Peyer's patch (tissue), 4 donors: Measurements from ENCODE around the gene HEATR3. TPM values are rescaled to one million over a fixed set of nuclear protein-coding genes. Genes with fewer than 3 reads are reported as not detected.

Source experiments
- DNase-seq, 3 donors: peaks; one replicate each; pipeline ENCODE4 v3.0.0-alpha.2; 2017 to 2019
- H3K27ac ChIP-seq, 4 donors: fragments of 200-600 bp; sonication (generic); one replicate each; pipeline ENCODE4 v1.5.1; 2016 to 2019
- H3K27me3 ChIP-seq, 2 donors: fragments of 200-600 bp; sonication (generic); one replicate each; pipeline ENCODE4 v1.5.1; 2019
- H3K36me3 ChIP-seq, 3 donors: fragments of 200-600 bp; sonication (generic); one replicate each; pipeline ENCODE4 v1.5.1; 2016 to 2019
- H3K4me1 ChIP-seq, 4 donors: fragments of 200-600 bp; sonication (generic); one replicate each; pipeline ENCODE4 v1.5.1; 2016 to 2019
- H3K4me3 ChIP-seq, 4 donors: fragments of 200-600 bp; sonication (generic); 1 replicate in 3 of 4; 2 replicates in 1 of 4; pipeline ENCODE4 v1.5.1; 2016 to 2019; ENCODE audit warnings: mild to moderate bottlenecking in 1 of 4
- H3K9me3 ChIP-seq, 4 donors: fragments of 200-600 bp; sonication (generic); one replicate each; pipeline ENCODE4 v1.5.1; 2016 to 2019; ENCODE audit warnings: mild to moderate bottlenecking in 1 of 4
- CTCF ChIP-seq, 6 experiments: fragments of 450-650 bp in 4 of 6; fragments of 200-600 bp in 2 of 6; sonication (generic) in 1 of 6; IDR thresholded peaks; one replicate each; pipeline ENCODE4 v1.5.1; 2017 to 2019; ENCODE audit warnings: antibody characterized with exemption in 6 of 6, mild to moderate bottlenecking in 3 of 6, moderate library complexity in 1 of 6
- POLR2A ChIP-seq, 2 donors: fragments of 450-650 bp; IDR thresholded peaks; one replicate each; pipeline ENCODE4 v1.5.1; 2017; ENCODE audit warnings: antibody characterized with exemption in 2 of 2, mild to moderate bottlenecking in 2 of 2, moderate library complexity in 2 of 2
- total RNA-seq, 4 donors: library from RNA; depleted of rRNA; stranded (reverse); fragments of >200 nt; gene quantifications; one replicate each; pipeline ENCODE4 v1.1.0, GENCODE V29; 2016

Gene HEATR3
- total RNA-seq, 4 donors from 2014 or later: 22.4 to 39.7 (median 29.6) TPM

GRCh38 chr16:50072730-50073129 is 7.0 kb downstream of the HEATR3 start:
- DNase-seq: no peak
- no peaks in the 10 kb centered on the region for H3K27me3 ChIP-seq
- H3K4me1 ChIP-seq: peaks cover 0 to 6% (median under 1%) of the 10 kb centered on the region in 4 donors
- no peak for TF ChIP-seq CTCF (IDR thresholded peaks at IDR 0.05)
- no peak for TF ChIP-seq POLR2A (IDR thresholded peaks at IDR 0.05)
- H3K9me3 ChIP-seq: no peaks in the 10 kb centered on the region
- peaks cover 0 to 42% (median 0%) of the 10 kb centered on the region in 3 donors for H3K36me3 ChIP-seq
- no peak overlapping the region for H3K4me3 ChIP-seq
- no peak overlapping the region for H3K27ac ChIP-seq

- TF ChIP-seq CTCF (IDR thresholded peaks at IDR 0.05) (no peak), POLR2A (IDR thresholded peaks at IDR 0.05) (no peak)
These were observed 13.8 kb downstream of the HEATR3 start for GRCh38 chr16:50079397-50080140.

GRCh38 chr16:50081428-50082018 is 15.8 kb downstream of the HEATR3 start:
- no peak for DNase-seq
- TF ChIP-seq CTCF (IDR thresholded peaks at IDR 0.05) (no peak), POLR2A (IDR thresholded peaks at IDR 0.05) (no peak)
- no peaks in the 10 kb centered on the region for H3K4me1 ChIP-seq
- H3K27ac ChIP-seq: no peak overlapping the region
- no peak overlapping the region for H3K4me3 ChIP-seq
- H3K9me3 ChIP-seq: no peaks in the 10 kb centered on the region
- H3K27me3 ChIP-seq: no peaks in the 10 kb centered on the region
- H3K36me3 ChIP-seq: peaks cover 0 to 59% (median 0%) of the 10 kb centered on the region in 3 donors

More at GRCh38 chr16:50079397-50080140, 13.8 kb downstream of the HEATR3 start:
- Histone ChIP-seq H3K27ac (no peak overlapping the region), H3K36me3 (peaks cover 0 to 48% (median 0%) of the 10 kb centered on the region in 3 donors), H3K27me3 (no peaks in the 10 kb centered on the region), H3K9me3 (no peaks in the 10 kb centered on the region), H3K4me1 (no peaks in the 10 kb centered on the region), H3K4me3 (no peak overlapping the region)
- no peak for DNase-seq

GRCh38 chr16:50083996-50084395 is 18.2 kb downstream of the HEATR3 start:
- DNase-seq: no peak
- no peak overlapping the region for H3K27ac ChIP-seq
- H3K27me3 ChIP-seq: no peaks in the 10 kb centered on the region
- no peak for TF ChIP-seq CTCF (IDR thresholded peaks at IDR 0.05)
- no peak for TF ChIP-seq POLR2A (IDR thresholded peaks at IDR 0.05)
- peaks cover 0 to 62% (median 0%) of the 10 kb centered on the region in 3 donors for H3K36me3 ChIP-seq
- no peaks in the 10 kb centered on the region for H3K4me1 ChIP-seq
- H3K4me3 ChIP-seq: no peak overlapping the region
- H3K9me3 ChIP-seq: no peaks in the 10 kb centered on the region

- H3K4me3 ChIP-seq: no peak overlapping the region
- H3K27me3 ChIP-seq: no peaks in the 10 kb centered on the region
- peaks cover 0 to 56% (median 0%) of the 10 kb centered on the region in 3 donors for H3K36me3 ChIP-seq
- H3K9me3 ChIP-seq: no peaks in the 10 kb centered on the region
- no peaks in the 10 kb centered on the region for H3K4me1 ChIP-seq
- TF ChIP-seq CTCF (IDR thresholded peaks at IDR 0.05) (no peak), POLR2A (IDR thresholded peaks at IDR 0.05) (no peak)
- H3K27ac ChIP-seq: no peak overlapping the region
- no peak for DNase-seq
These were observed 20.4 kb downstream of the HEATR3 start for GRCh38 chr16:50086176-50086575.
